ENCODE measurements around the gene MICAL2. TPM values are rescaled to one million over a fixed set of nuclear protein-coding genes. Genes with fewer than 3 reads are reported as not detected.
A peak's percentile ranks its signal among the peaks of the same experiment; 100 is the strongest.

MICAL2 gene
- total RNA-seq, 1 donor from 2014 or later: 510 TPM

DNA sequence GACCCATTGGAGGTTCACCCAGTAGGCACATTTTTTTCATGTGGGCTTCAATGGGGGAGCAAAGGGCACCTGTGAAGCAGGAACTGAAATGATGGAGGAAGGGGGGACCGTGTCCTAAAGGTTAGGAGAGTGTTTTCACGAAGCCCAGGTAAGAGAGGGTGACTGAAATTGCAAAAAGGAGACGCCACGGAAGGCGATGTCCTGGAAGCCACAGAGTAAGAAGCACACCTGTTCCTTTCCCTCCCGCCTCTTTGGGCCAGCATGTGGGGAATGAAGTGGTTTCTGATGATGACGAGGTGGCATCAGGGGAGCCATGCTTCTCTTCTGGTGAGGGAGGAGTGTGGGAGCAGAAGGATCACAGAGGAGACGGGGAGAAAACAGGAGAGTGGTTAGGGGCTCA is 37.0 kb upstream of the MICAL2 start:
- Mint-ChIP-seq H3K27ac (no peak overlapping the region), H3K4me1 (peaks cover 4% of the 10 kb centered on the region), H3K36me3 (ENCODE audit: low read depth) (no peaks in the 10 kb centered on the region), H3K27me3 (peaks cover 6% of the 10 kb centered on the region), H3K9me3 (no peaks in the 10 kb centered on the region), H3K4me3 (no peak overlapping the region)
- no peak for DNase-seq
- intact Hi-C loops (cut with micrococcal nuclease): no loop called here

DNA sequence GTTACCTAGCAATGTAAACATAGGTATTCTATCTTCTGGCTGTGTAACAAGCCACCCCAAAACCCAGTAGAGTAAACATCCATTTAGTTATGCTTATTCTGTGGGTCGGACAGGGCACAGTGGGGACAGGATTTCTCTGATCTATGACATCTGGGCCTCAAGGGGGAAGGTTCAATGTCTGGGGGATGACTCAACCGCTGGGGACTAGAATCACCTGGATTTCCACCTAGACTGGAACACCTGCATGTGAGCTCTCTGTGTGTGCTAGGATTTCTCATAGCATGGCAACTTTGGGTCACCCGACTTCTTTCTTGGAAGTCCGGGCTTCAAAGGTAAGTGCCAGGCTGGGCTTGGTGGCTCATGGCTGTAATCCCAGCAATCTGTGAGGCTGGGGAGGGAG is 36.5 kb upstream of the MICAL2 start:
- Mint-ChIP-seq H3K4me3 (no peak overlapping the region), H3K9me3 (no peaks in the 10 kb centered on the region), H3K36me3 (ENCODE audit: low read depth) (no peaks in the 10 kb centered on the region), H3K4me1 (peaks cover 4% of the 10 kb centered on the region), H3K27me3 (peaks cover 10% of the 10 kb centered on the region), H3K27ac (no peak overlapping the region)
- DNase-seq: no peak
- intact Hi-C loops (cut with micrococcal nuclease): no loop called here

DNA sequence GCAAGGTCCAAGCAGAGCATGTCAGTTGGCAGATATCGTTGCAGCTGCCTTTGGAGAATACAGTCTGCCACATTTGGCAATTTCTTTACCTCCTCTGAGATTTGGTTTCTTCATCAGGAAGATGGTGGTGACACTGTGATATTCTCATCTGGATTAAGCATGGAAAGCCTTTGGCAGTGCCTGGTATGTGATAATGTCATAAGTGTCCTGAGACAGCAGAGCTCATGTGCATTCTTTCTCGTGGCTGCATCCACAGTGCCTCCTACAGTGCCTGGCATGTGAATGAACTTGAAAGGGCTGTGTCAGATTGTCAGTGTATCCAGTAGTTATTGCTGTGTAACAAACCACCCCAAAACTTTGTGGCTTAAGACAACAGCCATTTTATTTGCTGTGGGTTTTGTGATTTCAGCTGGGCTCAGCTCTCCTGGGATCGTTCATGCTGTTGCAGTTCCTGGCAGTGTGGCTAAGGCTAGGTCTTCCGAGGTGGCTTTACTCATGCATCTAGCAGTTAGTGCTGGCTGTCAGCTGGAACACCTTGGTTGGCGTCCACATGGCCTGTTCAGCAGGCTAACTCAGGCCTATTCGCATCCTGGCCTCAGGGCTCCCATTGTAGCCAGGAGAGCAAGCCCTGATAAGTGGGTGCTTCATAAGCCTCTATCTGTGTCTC is 35.7 kb upstream of the MICAL2 start:
- Mint-ChIP-seq H3K36me3 (ENCODE audit: low read depth) (no peaks in the 10 kb centered on the region), H3K4me1 (peaks cover 4% of the 10 kb centered on the region), H3K4me3 (no peak overlapping the region), H3K27me3 (peaks cover 9% of the 10 kb centered on the region), H3K9me3 (no peaks in the 10 kb centered on the region), H3K27ac (no peak overlapping the region)
- DNase-seq: no peak
- intact Hi-C loops (cut with micrococcal nuclease): no loop called here

DNA sequence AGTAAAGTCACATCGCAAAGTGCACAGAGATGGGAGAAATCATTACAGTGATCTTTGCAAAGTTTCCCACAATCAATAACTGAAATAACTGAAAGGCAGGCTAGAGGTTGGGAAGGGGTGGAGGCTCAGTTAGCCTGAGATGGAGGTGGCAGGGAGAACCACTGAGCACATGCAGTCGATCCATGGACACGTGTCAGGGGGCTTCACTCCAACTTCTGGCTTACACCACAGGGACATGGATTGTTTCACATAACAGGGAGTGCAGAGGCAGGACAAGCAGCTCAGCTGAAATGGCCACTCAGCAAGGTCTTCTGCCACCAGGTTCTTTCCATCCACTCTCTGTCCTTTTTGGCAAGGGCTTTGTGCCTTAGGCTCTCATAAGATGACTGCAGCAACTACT is 35.1 kb upstream of the MICAL2 start:
- no peak overlapping the region for H3K4me3 Mint-ChIP-seq
- no peak for DNase-seq
- H3K36me3 Mint-ChIP-seq (ENCODE audit: low read depth): no peaks in the 10 kb centered on the region
- peaks cover 9% of the 10 kb centered on the region for H3K27me3 Mint-ChIP-seq
- peaks cover 4% of the 10 kb centered on the region for H3K4me1 Mint-ChIP-seq
- no peak overlapping the region for H3K27ac Mint-ChIP-seq
- H3K9me3 Mint-ChIP-seq: no peaks in the 10 kb centered on the region
- intact Hi-C loops (cut with micrococcal nuclease): no loop called here

DNA sequence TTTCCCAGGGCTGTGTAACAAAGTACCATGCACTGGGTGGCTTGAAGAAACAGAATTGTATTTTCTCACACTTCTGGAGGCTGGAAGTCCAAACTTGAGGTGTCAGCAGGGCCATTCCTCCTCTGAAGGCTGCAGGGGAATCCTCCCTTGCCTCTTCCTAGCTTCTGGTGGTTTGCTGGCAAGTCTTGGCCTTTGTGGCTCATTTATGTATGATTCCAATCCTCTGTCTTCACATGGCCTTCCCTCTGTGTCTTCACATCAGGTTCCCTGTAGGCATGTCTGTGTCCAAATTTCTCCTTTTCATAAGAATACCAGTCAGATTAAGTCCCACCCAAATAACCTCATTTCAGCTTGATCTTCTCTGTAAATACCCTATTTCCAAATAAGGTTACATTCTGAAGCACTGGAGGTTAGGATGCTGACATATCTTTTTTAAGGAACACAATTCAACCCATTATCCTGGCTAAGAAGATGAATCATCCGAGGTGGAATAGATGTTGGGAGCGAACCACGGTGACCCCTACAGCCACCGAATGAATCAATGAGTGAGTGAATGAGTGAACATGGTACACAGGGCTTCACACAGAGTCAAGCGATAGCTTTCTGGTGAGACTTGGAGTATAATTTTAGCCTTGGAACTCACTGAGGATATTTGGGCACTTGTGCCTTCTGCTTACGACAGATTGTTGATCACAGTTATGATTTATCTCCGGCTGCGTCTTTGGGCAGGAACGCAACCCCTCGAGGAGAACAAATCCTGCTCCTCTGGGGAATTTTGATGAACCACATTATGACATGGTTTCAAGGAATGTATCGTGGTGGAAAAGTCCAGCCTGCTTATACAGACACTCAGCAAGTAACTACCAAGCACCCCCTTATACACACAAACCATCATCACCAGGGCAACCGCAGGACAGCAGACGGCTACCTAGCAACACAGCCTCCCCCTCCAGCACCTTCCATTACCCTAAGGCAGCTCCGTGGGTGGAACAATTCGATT is 34.3 kb upstream of the MICAL2 start:
- H3K27me3 Mint-ChIP-seq: peaks cover 9% of the 10 kb centered on the region
- peaks cover 4% of the 10 kb centered on the region for H3K4me1 Mint-ChIP-seq
- H3K4me3 Mint-ChIP-seq: no peak overlapping the region
- DNase-seq: no peak
- H3K27ac Mint-ChIP-seq: no peak overlapping the region
- no peaks in the 10 kb centered on the region for H3K36me3 Mint-ChIP-seq (ENCODE audit: low read depth)
- intact Hi-C loops (cut with micrococcal nuclease): no loop called here
- no peaks in the 10 kb centered on the region for H3K9me3 Mint-ChIP-seq

DNA sequence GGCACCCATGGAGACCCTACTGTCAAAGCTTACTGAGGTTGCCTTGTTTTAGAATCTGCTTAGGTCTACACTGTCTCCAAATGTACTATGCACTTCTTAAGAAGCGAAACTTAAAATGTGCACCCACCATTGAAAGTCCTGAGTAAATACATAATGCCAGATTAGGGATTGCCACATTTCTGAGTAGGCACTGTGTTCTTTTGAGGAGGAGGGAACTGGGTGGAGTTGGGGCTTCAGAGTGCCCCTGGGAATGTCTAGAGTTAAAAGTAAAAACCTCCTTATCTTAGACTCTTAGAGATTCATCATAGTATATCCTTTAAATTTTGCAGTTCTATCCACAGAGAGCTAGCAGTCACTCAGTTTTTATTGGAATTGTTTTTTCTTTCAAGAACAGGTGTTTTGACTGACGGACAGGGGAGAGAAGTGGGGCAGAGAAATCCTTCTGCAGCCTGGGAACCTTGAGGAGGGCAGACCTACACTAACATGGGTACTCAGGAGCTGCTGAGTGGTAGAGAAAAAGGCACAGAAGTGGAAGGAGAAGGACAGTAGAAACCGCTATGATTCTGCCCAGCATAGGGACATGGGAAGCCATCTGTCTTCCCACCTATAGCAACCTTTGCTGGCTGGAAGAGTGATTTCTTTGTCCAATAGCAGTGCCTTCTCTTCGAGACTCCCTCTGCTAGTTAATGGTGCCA is 33.4 kb upstream of the MICAL2 start:
- Mint-ChIP-seq H3K9me3 (no peaks in the 10 kb centered on the region), H3K36me3 (ENCODE audit: low read depth) (no peaks in the 10 kb centered on the region), H3K27me3 (peaks cover 9% of the 10 kb centered on the region), H3K4me1 (peaks cover 1% of the 10 kb centered on the region), H3K4me3 (no peak overlapping the region), H3K27ac (no peak overlapping the region)
- intact Hi-C loops (cut with micrococcal nuclease): no loop called here
- no peak for DNase-seq

DNA sequence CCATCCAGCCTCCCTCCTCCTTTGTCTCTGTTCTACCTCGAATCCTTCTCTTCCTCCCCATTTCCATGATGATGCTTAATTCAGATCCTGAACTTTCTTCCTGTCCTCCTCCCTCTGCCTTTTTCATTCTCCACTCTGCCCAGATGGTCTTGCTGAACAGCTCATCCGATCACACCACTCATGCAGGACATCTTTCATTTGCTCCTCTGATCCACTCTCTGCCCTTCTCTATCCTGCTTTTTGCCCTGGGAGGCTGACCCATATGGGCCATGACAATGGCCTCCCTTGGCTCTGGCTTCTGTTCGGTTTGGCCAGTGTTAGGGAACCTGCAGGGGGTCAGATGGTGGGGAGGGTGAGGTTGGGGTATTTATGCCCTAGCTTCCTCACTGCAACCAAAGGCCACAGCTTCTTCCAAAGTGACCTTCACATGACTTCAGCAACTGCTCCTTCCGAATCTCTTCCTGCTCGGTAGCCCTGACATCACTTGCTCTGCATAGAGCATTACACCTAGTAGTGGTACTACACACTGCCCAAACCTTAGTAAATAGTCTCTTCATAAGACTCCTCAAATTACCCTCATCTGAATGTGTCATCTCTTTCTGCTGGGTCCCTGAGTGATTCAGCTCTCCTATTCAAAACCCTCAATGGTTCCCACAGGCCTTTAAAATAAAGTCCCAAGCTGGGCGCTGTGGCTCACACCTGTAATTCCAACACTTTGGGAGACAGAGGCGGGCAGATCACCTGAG is 32.7 kb upstream of the MICAL2 start:
- DNase-seq: no peak
- Mint-ChIP-seq H3K4me3 (no peak overlapping the region), H3K36me3 (ENCODE audit: low read depth) (no peaks in the 10 kb centered on the region), H3K9me3 (no peaks in the 10 kb centered on the region), H3K27me3 (peaks cover 9% of the 10 kb centered on the region), H3K4me1 (peaks cover 1% of the 10 kb centered on the region), H3K27ac (no peak overlapping the region)
- intact Hi-C loops (cut with micrococcal nuclease): no loop called here

DNA sequence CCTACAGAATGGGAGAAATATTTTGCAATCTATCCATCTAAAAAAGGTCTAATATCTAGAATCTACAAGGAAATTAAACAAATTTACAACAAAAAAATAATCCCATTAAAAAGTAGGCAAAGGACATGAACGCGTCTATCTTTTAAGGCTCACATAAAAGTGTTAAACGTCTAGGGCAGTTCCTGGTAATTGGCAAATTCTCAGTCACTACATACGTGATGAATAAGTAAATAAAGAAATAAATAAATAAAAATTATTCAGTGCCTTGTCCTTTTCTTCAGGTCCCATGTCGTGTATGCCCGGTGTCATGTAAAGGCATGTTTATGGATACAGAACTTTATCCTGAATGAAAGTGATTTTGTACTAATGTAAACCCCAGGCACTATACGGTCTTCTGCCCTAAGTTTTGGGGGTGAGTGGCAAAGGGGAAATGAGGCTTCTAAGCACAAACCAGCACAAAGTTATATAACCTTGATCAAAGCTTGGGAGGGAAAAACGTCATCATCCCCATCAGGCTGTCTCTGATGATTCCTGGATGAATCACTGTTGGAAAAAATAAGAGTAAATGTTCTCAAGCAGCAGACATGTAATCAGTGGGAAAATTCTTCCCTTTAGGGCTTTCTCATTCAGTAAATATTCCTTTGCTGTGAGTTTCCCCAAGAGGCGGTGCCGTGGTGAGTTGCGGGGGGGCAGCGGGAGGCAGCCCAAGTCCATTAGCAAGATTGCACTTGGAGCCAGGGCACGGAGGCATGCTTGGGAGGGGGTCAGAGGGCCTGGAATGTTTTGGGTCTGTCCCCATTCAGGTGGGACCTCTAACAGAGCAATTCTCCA is 30.4 kb upstream of the MICAL2 start:
- Mint-ChIP-seq H3K27ac (no peak overlapping the region), H3K27me3 (peaks cover 9% of the 10 kb centered on the region), H3K4me3 (no peak overlapping the region), H3K4me1 (peaks cover 4% of the 10 kb centered on the region), H3K36me3 (ENCODE audit: low read depth) (no peaks in the 10 kb centered on the region), H3K9me3 (no peaks in the 10 kb centered on the region)
- intact Hi-C loops (cut with micrococcal nuclease): no loop called here
- no peak for DNase-seq

DNA sequence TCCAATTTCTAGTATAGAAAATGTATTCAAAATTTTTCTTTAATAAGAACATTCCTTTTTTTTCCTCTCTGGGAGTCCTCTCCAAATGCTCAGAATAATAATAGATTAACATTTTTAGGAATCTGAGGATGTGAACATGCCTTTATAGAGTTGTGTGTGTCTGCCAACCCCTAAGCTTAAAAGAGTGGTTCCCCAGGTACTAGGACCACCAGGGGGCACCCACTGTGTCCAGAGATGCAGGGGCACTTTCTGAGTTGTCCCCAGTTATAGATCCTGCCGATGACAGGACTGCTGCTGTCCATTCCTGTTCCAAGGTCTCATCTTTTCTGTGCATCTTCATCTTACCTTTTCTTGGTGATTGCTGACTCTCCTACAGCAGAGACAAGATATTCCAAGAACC is 27.0 kb upstream of the MICAL2 start:
- no peak overlapping the region for H3K27ac Mint-ChIP-seq
- intact Hi-C loops (cut with micrococcal nuclease): no loop called here
- peaks cover 34% of the 10 kb centered on the region for H3K4me1 Mint-ChIP-seq
- H3K9me3 Mint-ChIP-seq: no peaks in the 10 kb centered on the region
- no peak for DNase-seq
- H3K27me3 Mint-ChIP-seq: peaks cover 6% of the 10 kb centered on the region
- H3K36me3 Mint-ChIP-seq (ENCODE audit: low read depth): no peaks in the 10 kb centered on the region
- H3K4me3 Mint-ChIP-seq: no peak overlapping the region

DNA sequence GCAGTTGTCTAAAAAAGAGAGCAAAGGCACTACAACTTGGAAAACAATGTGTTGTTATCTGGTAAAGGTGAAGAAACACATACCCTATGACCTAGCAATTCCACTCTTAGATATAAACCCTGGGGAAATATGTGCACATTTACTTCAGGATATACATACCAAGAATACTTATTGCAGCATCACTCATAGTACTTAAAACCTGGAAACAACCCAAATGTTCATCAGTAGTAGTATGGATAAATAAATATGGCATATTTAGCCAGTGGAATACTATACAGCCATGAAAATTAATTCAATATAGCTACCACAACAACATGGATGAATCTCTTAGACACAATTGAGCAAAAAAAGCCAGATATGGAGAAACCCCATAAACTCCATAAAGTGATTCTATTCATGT is 26.1 kb upstream of the MICAL2 start:
- intact Hi-C loops (cut with micrococcal nuclease): no loop called here
- H3K27ac Mint-ChIP-seq: no peak overlapping the region
- DNase-seq: no peak
- H3K36me3 Mint-ChIP-seq (ENCODE audit: low read depth): no peaks in the 10 kb centered on the region
- H3K27me3 Mint-ChIP-seq: no peaks in the 10 kb centered on the region
- peaks cover 42% of the 10 kb centered on the region for H3K4me1 Mint-ChIP-seq
- no peak overlapping the region for H3K4me3 Mint-ChIP-seq
- no peaks in the 10 kb centered on the region for H3K9me3 Mint-ChIP-seq

DNA sequence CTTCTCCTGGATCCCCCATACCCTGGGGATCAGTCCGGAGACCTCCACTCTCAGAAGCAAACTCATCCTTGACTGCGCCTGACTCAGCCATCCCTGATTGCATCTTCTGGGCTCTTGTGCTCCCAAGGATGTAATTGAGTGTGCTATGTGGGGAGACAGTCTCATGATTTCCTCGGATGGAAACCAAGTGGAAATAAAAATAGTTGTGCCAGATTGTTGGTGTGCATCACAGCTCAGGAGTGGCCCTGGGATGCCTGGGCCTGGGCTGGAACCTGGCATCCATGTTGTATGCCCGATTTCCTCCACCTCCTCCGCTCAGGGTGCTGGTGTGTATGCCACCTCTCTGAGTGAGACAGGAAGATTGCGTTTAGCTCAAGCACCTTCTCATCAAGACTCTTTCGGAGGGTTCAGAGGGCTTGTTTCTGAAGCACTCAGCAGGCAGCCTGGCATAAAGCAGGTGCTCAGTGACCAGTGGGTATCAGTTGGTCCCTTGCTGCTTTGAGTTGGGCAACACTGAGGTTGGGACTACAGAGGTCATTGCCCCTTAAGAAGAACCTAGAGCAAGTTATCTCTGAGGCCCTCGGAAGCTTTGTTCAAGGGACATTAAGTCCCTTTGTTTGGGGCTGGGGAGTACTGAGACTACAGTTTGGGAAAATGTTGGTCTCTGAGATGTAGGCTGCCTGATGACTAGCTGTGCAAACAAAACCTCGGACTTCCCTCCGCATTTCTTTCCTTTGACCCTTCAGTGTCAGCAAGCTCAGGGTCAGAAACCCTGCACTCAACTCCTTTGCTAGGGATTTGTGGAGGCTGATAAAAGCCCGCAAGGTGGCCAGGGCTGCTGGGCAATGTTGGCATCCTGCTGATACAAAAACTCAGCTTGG is 24.8 kb upstream of the MICAL2 start:
- H3K9me3 Mint-ChIP-seq: no peaks in the 10 kb centered on the region
- peak overlapping the region; percentile 30 for H3K4me3 Mint-ChIP-seq
- H3K27ac Mint-ChIP-seq: peak overlapping the region; percentile 69
- H3K36me3 Mint-ChIP-seq (ENCODE audit: low read depth): no peaks in the 10 kb centered on the region
- intact Hi-C loops (cut with micrococcal nuclease): loop anchor here (2.0 kb wide), 2 partner anchors 23 to 65 kb away; no protein-coding TSS in a partner anchor
- DNase-seq: no peak
- H3K27me3 Mint-ChIP-seq: no peaks in the 10 kb centered on the region
- H3K4me1 Mint-ChIP-seq: peaks cover 53% of the 10 kb centered on the region

Data from activated CD4-positive, alpha-beta T cell treated with anti-CD3 and anti-CD28 coated beads, Interleukin-2, amount 10 ng/mL, durations not matched to agents 24 days and 14 days (primary cell).